Measurements from ENCODE around the gene GDPD1.

DNA sequence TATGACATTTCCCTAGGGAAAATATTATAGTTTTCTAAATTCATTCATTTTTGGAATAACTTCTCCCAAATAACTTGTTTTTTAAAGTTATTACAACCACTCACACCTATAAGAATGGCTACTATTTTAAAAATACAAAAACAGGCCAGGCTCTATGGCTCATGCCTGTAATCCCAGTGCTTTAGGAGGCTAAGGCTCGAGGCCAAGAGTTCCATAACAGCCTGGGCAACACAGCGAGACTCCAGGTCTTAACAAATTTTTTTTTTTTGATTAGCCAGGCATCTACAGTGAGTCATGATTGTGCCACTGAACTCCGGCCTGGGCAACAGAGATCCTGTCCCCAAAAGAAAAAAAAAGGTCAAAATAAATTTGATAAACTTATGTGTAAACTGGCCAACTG lies 67.6 kb downstream of the GDPD1 start:
- TF ChIP-seq, protein P1, sequence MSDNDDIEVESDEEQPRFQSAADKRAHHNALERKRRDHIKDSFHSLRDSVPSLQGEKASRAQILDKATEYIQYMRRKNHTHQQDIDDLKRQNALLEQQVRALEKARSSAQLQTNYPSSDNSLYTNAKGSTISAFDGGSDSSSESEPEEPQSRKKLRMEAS (CRISPR knock-in tag; IDR thresholded peaks at IDR 0.05), result no peak
- TF ChIP-seq, protein P2, sequence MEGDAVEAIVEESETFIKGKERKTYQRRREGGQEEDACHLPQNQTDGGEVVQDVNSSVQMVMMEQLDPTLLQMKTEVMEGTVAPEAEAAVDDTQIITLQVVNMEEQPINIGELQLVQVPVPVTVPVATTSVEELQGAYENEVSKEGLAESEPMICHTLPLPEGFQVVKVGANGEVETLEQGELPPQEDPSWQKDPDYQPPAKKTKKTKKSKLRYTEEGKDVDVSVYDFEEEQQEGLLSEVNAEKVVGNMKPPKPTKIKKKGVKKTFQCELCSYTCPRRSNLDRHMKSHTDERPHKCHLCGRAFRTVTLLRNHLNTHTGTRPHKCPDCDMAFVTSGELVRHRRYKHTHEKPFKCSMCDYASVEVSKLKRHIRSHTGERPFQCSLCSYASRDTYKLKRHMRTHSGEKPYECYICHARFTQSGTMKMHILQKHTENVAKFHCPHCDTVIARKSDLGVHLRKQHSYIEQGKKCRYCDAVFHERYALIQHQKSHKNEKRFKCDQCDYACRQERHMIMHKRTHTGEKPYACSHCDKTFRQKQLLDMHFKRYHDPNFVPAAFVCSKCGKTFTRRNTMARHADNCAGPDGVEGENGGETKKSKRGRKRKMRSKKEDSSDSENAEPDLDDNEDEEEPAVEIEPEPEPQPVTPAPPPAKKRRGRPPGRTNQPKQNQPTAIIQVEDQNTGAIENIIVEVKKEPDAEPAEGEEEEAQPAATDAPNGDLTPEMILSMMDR (IDR thresholded peaks at IDR 0.05), result no peak
- TF ChIP-seq JUN (CRISPR knock-in tag; IDR thresholded peaks at IDR 0.05) (no peak), ZNF671 (CRISPR knock-in tag; IDR thresholded peaks at IDR 0.05) (no peak), NR3C1 (CRISPR knock-in tag; conservative IDR thresholded peaks at IDR 0.05; ENCODE audit: low read depth) (no peak), ZBTB21 (CRISPR knock-in tag; IDR thresholded peaks at IDR 0.05; ENCODE audit: borderline replicate concordance) (no peak)
- TF ChIP-seq, protein P3, sequence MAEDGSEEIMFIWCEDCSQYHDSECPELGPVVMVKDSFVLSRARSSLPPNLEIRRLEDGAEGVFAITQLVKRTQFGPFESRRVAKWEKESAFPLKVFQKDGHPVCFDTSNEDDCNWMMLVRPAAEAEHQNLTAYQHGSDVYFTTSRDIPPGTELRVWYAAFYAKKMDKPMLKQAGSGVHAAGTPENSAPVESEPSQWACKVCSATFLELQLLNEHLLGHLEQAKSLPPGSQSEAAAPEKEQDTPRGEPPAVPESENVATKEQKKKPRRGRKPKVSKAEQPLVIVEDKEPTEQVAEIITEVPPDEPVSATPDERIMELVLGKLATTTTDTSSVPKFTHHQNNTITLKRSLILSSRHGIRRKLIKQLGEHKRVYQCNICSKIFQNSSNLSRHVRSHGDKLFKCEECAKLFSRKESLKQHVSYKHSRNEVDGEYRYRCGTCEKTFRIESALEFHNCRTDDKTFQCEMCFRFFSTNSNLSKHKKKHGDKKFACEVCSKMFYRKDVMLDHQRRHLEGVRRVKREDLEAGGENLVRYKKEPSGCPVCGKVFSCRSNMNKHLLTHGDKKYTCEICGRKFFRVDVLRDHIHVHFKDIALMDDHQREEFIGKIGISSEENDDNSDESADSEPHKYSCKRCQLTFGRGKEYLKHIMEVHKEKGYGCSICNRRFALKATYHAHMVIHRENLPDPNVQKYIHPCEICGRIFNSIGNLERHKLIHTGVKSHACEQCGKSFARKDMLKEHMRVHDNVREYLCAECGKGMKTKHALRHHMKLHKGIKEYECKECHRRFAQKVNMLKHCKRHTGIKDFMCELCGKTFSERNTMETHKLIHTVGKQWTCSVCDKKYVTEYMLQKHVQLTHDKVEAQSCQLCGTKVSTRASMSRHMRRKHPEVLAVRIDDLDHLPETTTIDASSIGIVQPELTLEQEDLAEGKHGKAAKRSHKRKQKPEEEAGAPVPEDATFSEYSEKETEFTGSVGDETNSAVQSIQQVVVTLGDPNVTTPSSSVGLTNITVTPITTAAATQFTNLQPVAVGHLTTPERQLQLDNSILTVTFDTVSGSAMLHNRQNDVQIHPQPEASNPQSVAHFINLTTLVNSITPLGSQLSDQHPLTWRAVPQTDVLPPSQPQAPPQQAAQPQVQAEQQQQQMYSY (CRISPR knock-in tag; IDR thresholded peaks at IDR 0.05), result no peak

Measured in WTC11 (cell line).